Stimulated activated CD8-positive, alpha-beta memory T cell treated with anti-CD3 and anti-CD28 coated beads, Interleukin-12 subunit alpha, Interleukin-12 subunit beta, amount 100 ng/mL, for 24 hours (primary cell): ENCODE measurements around the gene PIMREG.
"Not testable (repeated sequence)": the region's sequence is repeated elsewhere in the genome, so short reads cannot be mapped to it uniquely, and the experiment has no call there.

Experiments
- DNase-seq: peaks from one replicate; pipeline ENCODE4 v3.0.0-alpha.2; 2020; ENCODE audit errors: extremely low read depth

PIMREG gene

GRCh38 chr17:6477831-6478383 is 33.7 kb downstream of the PIMREG start:
- no peak for DNase-seq

- DNase-seq = no peak
These were observed 34.2 kb downstream of the PIMREG start for GRCh38 chr17:6478486-6478885.

- no peak for DNase-seq
These were observed 35.5 kb downstream of the PIMREG start for GRCh38 chr17:6479622-6480302.

- no peak for DNase-seq
These were observed 36.0 kb downstream of the PIMREG start for GRCh38 chr17:6480303-6480675.

DNA sequence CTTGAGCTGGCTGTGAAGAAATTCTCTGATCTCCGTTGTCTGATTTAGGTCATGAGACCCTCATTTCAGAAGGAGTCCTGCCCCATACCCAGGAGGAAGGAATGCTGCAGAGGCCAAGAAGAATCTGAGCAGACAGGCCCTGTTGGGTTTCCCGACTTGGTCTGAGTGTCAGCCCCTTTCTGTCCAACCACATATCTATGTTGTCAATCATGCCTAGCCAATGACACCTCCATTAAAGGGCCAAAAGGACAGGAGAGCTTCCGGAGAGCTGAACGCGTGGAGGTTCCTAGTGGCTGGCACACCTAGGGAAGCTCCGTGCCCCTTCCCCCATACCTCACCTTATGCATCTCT is 37.8 kb downstream of the PIMREG start:
- DNase-seq = no peak

DNA sequence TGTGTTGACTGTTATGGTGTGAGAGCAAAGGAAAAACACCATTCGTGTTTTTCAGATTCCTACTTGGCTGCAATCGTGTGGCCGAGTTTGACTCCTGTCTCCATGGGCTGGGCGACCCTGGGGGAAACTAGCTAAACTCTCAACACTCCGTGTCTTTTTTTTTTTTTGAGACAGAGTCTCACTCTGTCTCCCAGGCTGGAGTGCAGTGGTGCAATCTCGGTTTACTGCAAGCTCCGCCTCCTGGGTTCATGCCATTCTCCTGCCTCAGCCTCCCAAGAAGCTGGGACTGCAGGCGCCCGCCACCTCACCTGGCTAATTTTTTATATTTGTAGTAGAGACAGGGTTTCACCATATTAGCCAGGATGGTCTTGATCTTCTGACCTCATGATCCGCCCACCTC is 38.5 kb downstream of the PIMREG start:
- not testable (repeated sequence) for DNase-seq

- DNase-seq = no peak
These were observed 39.3 kb downstream of the PIMREG start for GRCh38 chr17:6483507-6483906.

DNA sequence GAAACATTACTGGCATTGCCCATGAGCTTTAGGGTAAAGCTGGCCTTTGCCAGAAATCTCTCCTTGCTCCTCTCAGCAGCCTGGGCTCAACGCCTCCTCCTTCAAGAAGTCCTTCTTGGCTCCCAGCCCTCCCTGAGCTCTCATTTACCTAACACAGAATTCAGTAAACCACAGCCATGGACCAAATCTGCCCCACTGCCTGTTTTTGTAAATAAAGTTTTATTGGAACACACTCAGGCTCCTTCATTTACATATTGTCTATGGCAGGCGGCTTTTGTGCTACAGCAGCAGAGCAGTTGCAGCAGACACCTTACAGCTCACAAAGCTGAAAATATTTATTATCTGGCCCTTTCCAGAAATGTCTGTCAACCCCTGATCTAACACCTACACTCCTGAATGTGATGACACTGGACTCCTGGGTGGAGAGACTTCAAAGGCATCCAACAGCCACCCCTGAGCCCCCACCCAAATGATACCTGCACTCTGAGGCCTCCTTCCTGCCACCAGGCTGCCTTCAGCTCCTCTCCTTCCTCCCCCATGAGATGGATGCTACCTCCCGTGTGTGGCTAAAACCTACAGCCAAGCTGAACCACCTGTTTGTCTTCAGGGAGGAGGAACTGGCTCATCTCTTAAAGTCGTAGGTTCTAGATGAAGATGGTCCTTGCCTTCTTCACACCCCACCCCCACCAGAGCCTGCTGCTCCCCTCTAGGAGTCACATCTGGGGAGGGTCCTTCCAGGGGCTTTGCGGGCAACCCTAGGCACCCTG is 41.6 kb downstream of the PIMREG start:
- no peak for DNase-seq

DNA sequence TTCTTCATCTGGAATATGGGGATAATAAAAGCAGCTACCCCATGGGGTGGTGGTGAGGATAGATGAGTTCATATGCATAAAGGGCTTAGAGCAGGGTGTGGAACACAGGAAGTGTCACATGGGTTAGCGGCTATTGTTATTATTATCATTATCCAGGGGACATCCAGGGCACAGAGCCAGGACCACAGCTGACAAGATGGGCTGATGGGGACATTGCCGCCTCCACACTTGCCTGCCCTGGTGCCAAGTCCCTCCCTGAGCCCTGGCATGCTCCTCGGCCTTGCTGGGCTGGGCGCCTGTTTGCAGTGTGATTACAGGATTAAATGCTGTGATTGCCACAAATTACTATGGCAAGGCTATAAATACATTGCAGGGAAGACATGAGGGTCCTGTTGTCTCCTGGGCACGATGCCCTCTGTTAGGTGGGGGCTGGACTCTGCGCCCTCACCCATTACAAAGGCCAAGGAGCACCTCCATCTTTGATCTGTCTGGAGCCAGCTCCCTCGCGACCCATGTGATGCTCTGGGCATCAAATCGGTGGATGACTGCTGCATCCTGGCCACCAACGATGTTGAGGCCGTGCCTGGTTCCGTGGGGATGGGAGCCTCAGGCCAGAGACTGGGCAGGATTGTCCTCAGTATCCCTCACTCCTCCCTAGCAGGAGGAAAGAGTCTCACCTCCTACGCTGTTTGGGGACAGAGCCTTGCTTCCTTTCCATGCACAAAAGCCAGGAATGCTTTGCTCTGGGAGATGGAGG is 43.2 kb downstream of the PIMREG start:
- DNase-seq = no peak

- no peak for DNase-seq
These were observed 43.8 kb downstream of the PIMREG start for GRCh38 chr17:6488008-6488539.

- DNase-seq = no peak
These were observed 44.8 kb downstream of the PIMREG start for GRCh38 chr17:6489016-6489550.

- no peak for DNase-seq
These were observed 46.9 kb downstream of the PIMREG start for GRCh38 chr17:6491071-6491700.

- DNase-seq = no peak
These were observed 48.8 kb downstream of the PIMREG start for GRCh38 chr17:6492892-6493674.

DNA sequence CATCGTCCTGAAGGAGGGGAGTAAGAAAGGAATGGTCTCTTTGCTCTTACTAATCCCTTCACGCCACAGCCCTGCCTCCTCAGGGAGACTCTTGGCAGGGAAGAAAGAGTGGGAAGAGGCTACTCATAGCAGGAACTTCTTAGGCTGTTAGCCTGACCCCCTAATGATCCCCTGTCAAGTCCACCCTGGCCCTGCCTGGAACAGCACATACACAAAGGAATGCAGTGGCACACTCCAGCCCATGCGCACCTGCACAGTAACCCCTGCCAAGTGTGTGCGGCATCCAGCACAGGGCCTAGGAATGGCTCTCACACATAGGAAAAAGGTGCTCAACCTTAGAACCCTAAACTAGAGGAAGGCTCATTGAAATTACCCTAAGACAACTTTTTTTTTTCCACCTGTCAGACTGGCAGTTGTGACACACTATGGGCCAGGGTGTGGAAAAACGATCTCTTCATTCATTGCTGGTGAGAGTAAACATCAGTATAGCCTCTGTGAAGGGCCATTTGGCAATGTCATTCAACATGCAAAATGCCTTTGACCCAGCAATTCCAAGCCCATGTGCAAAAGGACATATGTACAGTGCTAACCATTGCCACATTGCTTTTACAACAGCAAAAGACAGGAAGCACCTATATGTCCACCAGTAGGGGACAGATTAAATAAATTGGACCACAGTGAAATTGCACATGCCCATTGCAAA is 50.1 kb downstream of the PIMREG start:
- no peak for DNase-seq

DNA sequence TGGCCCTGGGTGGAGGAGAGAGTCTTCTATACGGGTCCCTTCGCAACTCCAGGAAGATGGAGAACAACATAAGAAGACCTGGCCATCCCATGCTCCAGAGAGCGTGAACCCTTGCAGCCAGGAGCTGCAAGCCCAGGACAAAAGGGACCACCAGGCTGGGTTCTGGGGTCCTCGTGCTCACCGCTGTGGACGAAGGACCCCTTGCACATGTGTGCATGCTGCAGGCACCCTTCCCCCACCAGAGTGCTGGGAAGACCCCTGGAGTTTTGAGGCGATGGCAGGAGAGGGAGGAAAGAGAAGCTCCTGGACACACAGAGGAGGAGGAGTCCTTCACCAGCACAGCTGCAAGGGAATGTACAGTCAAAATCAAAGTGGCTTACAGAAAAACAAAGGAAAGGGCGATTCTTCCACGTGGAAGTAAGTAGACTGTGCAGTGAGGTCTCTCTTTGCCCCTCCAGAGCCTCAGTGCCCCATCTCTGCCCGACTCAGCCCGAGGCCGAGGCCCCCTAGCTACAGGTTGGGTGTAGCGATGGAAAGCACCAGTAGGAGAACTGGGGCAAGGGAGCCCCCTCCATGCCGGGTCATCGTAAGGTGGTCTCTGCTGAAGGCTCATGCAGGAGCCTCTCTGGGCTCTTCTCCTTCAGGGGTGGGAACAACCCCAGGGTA is 51.3 kb downstream of the PIMREG start:
- DNase-seq = no peak

GRCh38 chr17:6496116-6496481 is 51.8 kb downstream of the PIMREG start:
- DNase-seq = no peak

DNA sequence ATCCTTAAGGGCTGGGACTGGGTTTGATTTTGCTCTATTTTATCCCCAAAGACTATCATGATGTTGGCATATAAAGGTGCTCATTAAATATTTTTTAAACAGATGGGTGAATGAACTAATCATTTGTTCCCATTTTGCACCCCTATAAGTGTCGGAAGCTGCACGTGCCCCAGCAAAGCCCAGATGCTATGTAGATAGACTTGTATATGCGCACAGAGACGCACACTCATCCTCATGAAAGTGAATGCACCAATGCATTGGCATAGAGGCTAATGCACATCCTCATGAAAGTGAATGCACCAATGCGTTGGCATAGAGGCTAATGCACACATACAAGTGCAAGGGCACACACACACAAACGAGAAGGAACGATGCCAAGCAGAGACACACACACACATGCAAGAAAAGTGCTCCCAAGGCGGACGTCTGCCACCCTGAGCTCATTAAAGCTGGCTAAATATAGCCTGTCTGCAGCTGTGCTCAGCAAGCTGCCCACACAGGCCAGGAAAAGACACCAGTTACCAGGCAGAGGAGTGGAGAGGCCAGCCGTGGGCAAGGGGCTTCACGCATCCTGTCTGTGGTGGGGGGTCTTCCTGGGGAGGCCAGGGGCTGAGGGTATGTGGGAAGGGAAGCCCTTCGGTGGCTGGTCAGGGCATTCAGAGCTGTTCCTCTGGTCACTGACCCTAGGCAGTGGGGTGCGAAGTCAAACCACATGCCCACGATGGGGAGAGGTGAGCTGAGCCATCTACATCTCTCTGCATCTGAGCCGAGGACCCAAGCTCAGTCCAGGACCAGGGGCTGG is 52.6 kb downstream of the PIMREG start:
- DNase-seq = no peak

- no peak for DNase-seq
These were observed 53.4 kb downstream of the PIMREG start for GRCh38 chr17:6497496-6498221.
